Suprapubic skin (tissue), 4 donors: Measurements from ENCODE around the gene LAMC3. TPM values are rescaled to one million over a fixed set of nuclear protein-coding genes. Genes with fewer than 3 reads are reported as not detected.
A peak's percentile ranks its signal among the peaks of the same experiment; 100 is the strongest.

Source experiments
- DNase-seq, 2 donors: peaks; one replicate each; pipeline ENCODE4 v3.0.0-alpha.2; 2019; ENCODE audit warnings: low spot score in 2 of 2
- H3K27ac ChIP-seq: fragments of 200-600 bp; sonication (generic); one replicate; pipeline ENCODE4 v1.5.1; 2019
- H3K27me3 ChIP-seq: fragments of 200-600 bp; sonication (generic); one replicate; pipeline ENCODE4 v1.5.1; 2019
- H3K36me3 ChIP-seq: fragments of 200-600 bp; sonication (generic); one replicate; pipeline ENCODE4 v1.5.1; 2019
- H3K4me1 ChIP-seq: fragments of 200-600 bp; sonication (generic); one replicate; pipeline ENCODE4 v1.5.1; 2019
- H3K4me3 ChIP-seq: fragments of 200-600 bp; sonication (generic); one replicate; pipeline ENCODE4 v1.5.1; 2019; ENCODE audit warnings: mild to moderate bottlenecking
- H3K9me3 ChIP-seq: fragments of 200-600 bp; sonication (generic); one replicate; pipeline ENCODE4 v1.5.1; 2019
- EP300 ChIP-seq: sonication (generic); formaldehyde crosslinking; IDR thresholded peaks from one replicate; pipeline ENCODE4 v1.6.1; 2017; ENCODE audit warnings: antibody characterized with exemption
- POLR2A ChIP-seq, 2 donors: fragments of 450-650 bp; IDR thresholded peaks; one replicate each; pipeline ENCODE4 v1.6.1; 2017; ENCODE audit warnings: antibody characterized with exemption in 2 of 2, mild to moderate bottlenecking in 2 of 2, moderate library complexity in 2 of 2
- POLR2AphosphoS5 ChIP-seq, 3 donors: sonication (generic); formaldehyde crosslinking; IDR thresholded peaks; one replicate each; pipeline ENCODE4 v1.6.1; 2017; ENCODE audit warnings: antibody characterized with exemption in 3 of 3
- WGBS: methylation state at CpG from one replicate; pipeline ENCODE4 v1.1.5; 2018; 5-methylcytosine and 5-hydroxymethylcytosine counted together
- total RNA-seq, 4 donors: library from RNA; depleted of rRNA; stranded (reverse); fragments of >200 nt; gene quantifications; one replicate each; pipeline ENCODE4 v1.1.0, GENCODE V29; 2016
- TF ChIP-seq, protein P1 (sequence below), 2 donors: fragments of 200-600 bp in 1 of 2; fragments of 450-650 bp in 1 of 2; sonication (generic) in 1 of 2; IDR thresholded peaks; one replicate each; pipeline ENCODE4 v1.5.1; 2016 to 2019; ENCODE audit warnings: antibody characterized with exemption in 2 of 2, mild to moderate bottlenecking in 1 of 2, moderate library complexity in 1 of 2

Gene LAMC3
- total RNA-seq, 4 donors from 2014 or later = 4.0 to 16.9 (median 5.2) TPM

DNA sequence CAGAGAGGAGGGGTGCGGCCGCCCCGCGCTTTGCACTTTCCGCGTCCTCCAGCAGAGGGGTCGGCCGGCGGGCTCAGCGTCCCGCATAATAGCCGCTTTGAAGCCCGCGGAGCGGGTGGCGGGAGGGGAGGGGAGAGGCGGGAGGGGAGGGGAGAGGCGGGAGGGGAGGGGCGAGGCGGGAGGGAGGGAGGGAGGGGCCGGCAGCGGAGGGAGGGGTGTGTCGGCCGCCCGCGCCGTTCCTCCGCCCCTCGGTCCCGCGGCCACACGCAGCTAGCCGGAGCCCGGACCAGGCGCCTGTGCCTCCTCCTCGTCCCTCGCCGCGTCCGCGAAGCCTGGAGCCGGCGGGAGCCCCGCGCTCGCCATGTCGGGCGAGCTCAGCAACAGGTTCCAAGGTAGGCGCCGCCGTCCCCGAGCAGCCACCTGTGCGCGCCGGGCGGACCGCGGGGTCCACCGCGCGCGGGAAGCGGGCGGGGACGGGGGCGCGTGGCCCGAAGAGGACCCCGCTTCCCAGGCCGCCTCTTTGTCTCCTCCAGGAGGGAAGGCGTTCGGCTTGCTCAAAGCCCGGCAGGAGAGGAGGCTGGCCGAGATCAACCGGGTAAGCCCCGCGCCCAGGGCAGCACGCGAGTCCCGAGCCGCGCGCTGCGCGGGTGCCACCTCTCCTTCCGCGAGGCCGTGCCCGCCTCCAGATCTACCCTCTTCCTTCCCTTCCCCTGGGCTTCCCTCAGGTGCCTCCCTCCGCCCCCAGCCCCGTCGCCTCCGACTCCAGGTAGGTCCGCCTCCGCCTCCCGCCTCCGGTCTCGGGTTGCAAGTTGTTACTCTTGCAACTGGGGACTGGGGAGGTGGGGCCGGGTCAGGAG, 87.5 kb downstream of the LAMC3 start, which contains the start of gene AIF1L:
AIF1L (plus strand) TSS at position 263 of the 857 bp plus-strand sequence; CDS start at position 362, 99 bp downstream.
- no peak for DNase-seq
- H3K4me1 ChIP-seq = peaks cover 23% of the 10 kb centered on the region

DNA sequence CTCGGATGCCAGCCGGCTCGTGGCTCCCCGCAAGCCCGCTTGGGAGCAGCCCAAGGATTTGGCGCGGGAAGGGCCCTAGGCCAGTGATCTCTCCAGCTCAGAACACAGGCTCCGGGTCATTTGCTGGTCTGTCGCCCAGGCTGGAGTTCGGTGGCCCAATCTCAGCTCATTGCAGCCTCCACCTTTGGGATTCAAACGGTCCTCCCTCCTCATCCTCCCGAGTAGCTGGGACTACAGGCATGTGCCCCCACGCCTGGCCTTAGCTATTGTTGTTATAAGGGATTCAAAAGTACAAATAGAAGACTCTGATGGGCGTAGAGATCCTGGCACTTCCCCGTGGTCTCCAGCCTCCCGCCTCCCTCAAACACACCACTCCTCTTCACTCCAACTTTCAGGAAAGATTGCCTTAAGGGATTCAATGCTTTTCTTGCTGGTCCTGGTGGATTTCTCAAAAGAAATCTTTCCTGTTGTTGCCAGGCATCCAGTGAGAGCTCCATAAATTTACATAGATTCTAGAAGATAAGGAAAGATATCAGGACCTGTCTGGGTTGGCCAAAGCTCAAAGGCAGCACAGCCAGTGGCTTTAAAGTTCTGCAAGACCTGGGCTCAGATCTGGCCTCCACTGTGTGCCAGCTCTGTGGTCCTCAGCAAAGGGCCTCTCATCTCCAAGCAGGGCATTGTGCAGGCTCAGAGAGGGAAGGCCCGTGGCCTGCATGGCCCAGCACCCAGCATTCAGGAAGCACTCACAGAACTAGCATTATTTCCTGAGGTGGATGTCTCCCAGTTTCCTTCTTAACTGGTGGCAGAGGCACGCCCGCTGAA, 88.4 kb downstream of the LAMC3 start:
- peak overlapping the region; percentile 65 for H3K27ac ChIP-seq
- WGBS = 29% methylated on average over 12 of the region's 19 CpGs
- DNase-seq = no peak
- H3K4me1 ChIP-seq = peaks cover 23% of the 10 kb centered on the region
- peak overlapping the region; percentile 76 for H3K4me3 ChIP-seq
- H3K9me3 ChIP-seq = no peaks in the 10 kb centered on the region
- peaks cover 24% of the 10 kb centered on the region for H3K27me3 ChIP-seq
- no peaks in the 10 kb centered on the region for H3K36me3 ChIP-seq
- TF ChIP-seq, protein P1, sequence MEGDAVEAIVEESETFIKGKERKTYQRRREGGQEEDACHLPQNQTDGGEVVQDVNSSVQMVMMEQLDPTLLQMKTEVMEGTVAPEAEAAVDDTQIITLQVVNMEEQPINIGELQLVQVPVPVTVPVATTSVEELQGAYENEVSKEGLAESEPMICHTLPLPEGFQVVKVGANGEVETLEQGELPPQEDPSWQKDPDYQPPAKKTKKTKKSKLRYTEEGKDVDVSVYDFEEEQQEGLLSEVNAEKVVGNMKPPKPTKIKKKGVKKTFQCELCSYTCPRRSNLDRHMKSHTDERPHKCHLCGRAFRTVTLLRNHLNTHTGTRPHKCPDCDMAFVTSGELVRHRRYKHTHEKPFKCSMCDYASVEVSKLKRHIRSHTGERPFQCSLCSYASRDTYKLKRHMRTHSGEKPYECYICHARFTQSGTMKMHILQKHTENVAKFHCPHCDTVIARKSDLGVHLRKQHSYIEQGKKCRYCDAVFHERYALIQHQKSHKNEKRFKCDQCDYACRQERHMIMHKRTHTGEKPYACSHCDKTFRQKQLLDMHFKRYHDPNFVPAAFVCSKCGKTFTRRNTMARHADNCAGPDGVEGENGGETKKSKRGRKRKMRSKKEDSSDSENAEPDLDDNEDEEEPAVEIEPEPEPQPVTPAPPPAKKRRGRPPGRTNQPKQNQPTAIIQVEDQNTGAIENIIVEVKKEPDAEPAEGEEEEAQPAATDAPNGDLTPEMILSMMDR (IDR thresholded peaks at IDR 0.05) = no peak
- TF ChIP-seq POLR2AphosphoS5 (IDR thresholded peaks at IDR 0.05) (no peak), POLR2A (IDR thresholded peaks at IDR 0.05) (no peak), EP300 (no peak)

More for the DNA sequence above, 87.5 kb downstream of the LAMC3 start, which contains the start of gene AIF1L:
- peak within 1 kb of the TSS; percentile 65 for H3K27ac ChIP-seq
- WGBS = 3% methylated on average over 23 of the region's 99 CpGs
- no peaks in the 10 kb centered on the region for H3K36me3 ChIP-seq
- peak within 1 kb of the TSS; percentile 76 for H3K4me3 ChIP-seq
- H3K9me3 ChIP-seq = no peaks in the 10 kb centered on the region
- no peak for TF ChIP-seq POLR2AphosphoS5 (IDR thresholded peaks at IDR 0.05)
- TF ChIP-seq, protein P1 (IDR thresholded peaks at IDR 0.05) = peak in 1 of 2 donors; percentile 26
- H3K27me3 ChIP-seq = peaks cover 24% of the 10 kb centered on the region

DNA sequence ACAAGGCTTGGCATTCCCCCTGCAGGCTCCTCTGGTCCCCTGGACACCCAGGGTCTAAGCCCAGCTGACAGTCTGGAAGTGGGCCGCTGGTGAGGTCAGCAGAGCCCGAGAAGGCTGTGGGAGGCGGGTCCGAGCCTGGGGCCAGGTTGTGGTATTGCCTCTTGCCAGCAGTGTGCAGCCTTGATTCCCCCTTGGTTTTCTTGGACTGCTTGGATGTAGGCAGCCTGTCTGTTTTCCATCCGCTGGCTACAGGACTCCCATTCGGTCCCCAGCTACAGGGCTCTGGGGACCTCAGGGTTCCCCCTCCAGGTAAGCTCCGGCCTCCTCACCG, 88.9 kb downstream of the LAMC3 start:
- H3K9me3 ChIP-seq = no peaks in the 10 kb centered on the region
- H3K27me3 ChIP-seq = peaks cover 24% of the 10 kb centered on the region
- no peak overlapping the region for H3K27ac ChIP-seq
- TF ChIP-seq EP300 (no peak), POLR2A (IDR thresholded peaks at IDR 0.05) (no peak), POLR2AphosphoS5 (IDR thresholded peaks at IDR 0.05) (no peak)
- TF ChIP-seq, protein P1 (IDR thresholded peaks at IDR 0.05) = no peak
- peaks cover 23% of the 10 kb centered on the region for H3K4me1 ChIP-seq
- no peak for DNase-seq
- WGBS = 65% methylated on average over 6 of the region's 8 CpGs
- peak overlapping the region; percentile 76 for H3K4me3 ChIP-seq
- no peaks in the 10 kb centered on the region for H3K36me3 ChIP-seq

DNA sequence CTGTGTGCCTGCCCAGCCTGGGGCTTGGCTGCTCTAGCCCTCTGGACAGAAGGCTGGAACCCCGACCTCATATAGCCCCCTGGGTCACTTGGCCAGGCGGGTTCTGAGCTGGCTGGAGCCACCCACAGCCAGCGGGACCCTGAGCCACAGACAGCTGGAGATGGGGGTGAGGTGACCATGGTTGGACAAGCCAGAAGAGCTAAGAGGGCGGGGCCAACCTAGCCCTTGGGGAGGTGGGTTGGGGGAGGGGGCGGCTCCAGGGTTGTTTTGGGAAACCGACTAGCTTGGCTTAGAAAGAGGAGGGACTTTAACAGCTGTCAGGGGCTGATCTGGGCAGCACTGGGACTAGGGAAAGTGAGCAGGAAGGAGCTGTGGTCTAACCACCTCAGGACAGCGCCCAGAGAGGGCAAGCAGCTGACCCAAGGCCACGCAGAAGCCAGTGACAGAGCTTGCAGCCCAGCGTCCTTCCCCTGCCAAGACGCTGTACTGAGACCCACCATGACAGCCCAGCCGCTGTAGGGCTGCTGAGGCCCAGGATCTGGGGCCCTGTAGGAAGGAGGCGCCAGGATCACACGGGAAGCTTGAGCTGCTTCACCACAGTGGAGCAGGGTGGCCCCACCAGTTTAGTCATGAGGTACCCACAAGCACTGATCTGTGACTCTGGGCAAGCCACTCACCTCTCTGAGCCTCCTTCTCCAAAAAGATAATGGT, 89.6 kb downstream of the LAMC3 start:
- H3K4me3 ChIP-seq = peak overlapping the region; percentile 76
- no peaks in the 10 kb centered on the region for H3K36me3 ChIP-seq
- peaks cover 24% of the 10 kb centered on the region for H3K27me3 ChIP-seq
- H3K27ac ChIP-seq = no peak overlapping the region
- DNase-seq = no peak
- H3K9me3 ChIP-seq = no peaks in the 10 kb centered on the region
- peaks cover 23% of the 10 kb centered on the region for H3K4me1 ChIP-seq
- WGBS = 78% methylated on average over 9 of the region's 13 CpGs
- TF ChIP-seq EP300 = no peak
- TF ChIP-seq, protein P1 (IDR thresholded peaks at IDR 0.05) = no peak
- TF ChIP-seq POLR2A (IDR thresholded peaks at IDR 0.05) = no peak
- TF ChIP-seq POLR2AphosphoS5 (IDR thresholded peaks at IDR 0.05) = no peak
